OCI-LY7 (cell line): ENCODE measurements around the gene GATA6. TPM values are rescaled to one million over a fixed set of nuclear protein-coding genes. Genes with fewer than 3 reads are reported as not detected.

Source experiments
- BruUV-seq: library from RNA; stranded (reverse); fragments of 400-500 nt; replicated peaks from 2 replicates; lab custom pipeline; 2021; lab: Mats Ljungman, UMichigan
- CTCF ChIA-PET: fragments of 300-600 bp; sonication (Branson Sonifier 250); formaldehyde crosslinking; loops from one replicate; lab custom pipeline; 2022; ENCODE audit warnings: antibody characterized with exemption; ENCODE audit not compliant: unreplicated experiment; lab: Charles Lee
- POLR2A ChIA-PET: fragments of 300-600 bp; sonication (Branson Sonifier 250); formaldehyde crosslinking; loops from one replicate; lab custom pipeline; 2022; ENCODE audit warnings: antibody characterized with exemption; lab: Charles Lee
- DNase-seq: peaks from one replicate; pipeline ENCODE4 v3.0.0-alpha.2; 2015; ENCODE audit warnings: low spot score
- H2AFZ ChIP-seq: fragments of 200-600 bp; sonication (generic), shearing (Covaris generic); 2 replicates; pipeline ENCODE4 v1.6.1; 2014; ENCODE audit warnings: mild to moderate bottlenecking, antibody characterized with exemption, low read length, moderate library complexity
- H3K27ac ChIP-seq: fragments of 200-600 bp; sonication (generic); 2 replicates; pipeline ENCODE4 v1.5.1; 2014; ENCODE audit warnings: mixed run types, low read depth, mild to moderate bottlenecking, moderate library complexity, low read length, inconsistent platforms; ENCODE audit not compliant: poor library complexity, severe bottlenecking
- H3K36me3 ChIP-seq: fragments of 200-600 bp; sonication (generic); 2 replicates; pipeline ENCODE4 v1.6.1; 2014; ENCODE audit warnings: mild to moderate bottlenecking, antibody characterized with exemption, low read length, moderate library complexity, mixed read lengths; ENCODE audit not compliant: insufficient read depth
- H3K4me1 ChIP-seq: fragments of 200-600 bp; sonication (generic); 2 replicates; pipeline ENCODE4 v1.5.1; 2014; ENCODE audit warnings: mild to moderate bottlenecking, low read length; ENCODE audit not compliant: insufficient read depth, poor library complexity, severe bottlenecking
- H3K4me2 ChIP-seq: fragments of 200-600 bp; sonication (generic); 2 replicates; pipeline ENCODE4 v1.6.1; 2014; ENCODE audit warnings: mild to moderate bottlenecking, low read length
- H3K4me3 ChIP-seq: fragments of 200-600 bp; sonication (generic); 2 replicates; pipeline ENCODE4 v1.5.1; 2014; ENCODE audit warnings: mild to moderate bottlenecking, low read depth, low read length; ENCODE audit not compliant: poor library complexity, severe bottlenecking
- H3K79me2 ChIP-seq: fragments of 200-600 bp; sonication (generic); 2 replicates; pipeline ENCODE4 v1.6.1; 2016; ENCODE audit warnings: low read depth, mild to moderate bottlenecking, low read length, moderate library complexity, mixed read lengths; ENCODE audit not compliant: insufficient read depth
- H3K9me2 ChIP-seq: fragments of 200-600 bp; sonication (generic); 2 replicates; pipeline ENCODE4 v1.6.1; 2016; ENCODE audit warnings: mild to moderate bottlenecking, low read length, mixed read lengths; ENCODE audit not compliant: insufficient read depth
- H3K9me3 ChIP-seq: fragments of 200-600 bp; sonication (generic); 2 replicates; pipeline ENCODE4 v1.6.1; 2014; ENCODE audit warnings: mild to moderate bottlenecking, mixed run types, low read length, mixed read lengths
- H4K20me1 ChIP-seq: fragments of 200-600 bp; sonication (generic); 2 replicates; pipeline ENCODE4 v1.6.1; 2014; ENCODE audit warnings: mild to moderate bottlenecking, antibody characterized with exemption, low read length, moderate library complexity, mixed read lengths; ENCODE audit not compliant: insufficient read depth
- CTCF ChIP-seq: fragments of 200-600 bp; sonication (generic); conservative IDR thresholded peaks from 2 replicates; pipeline ENCODE4 v1.5.1; 2014; ENCODE audit warnings: mild to moderate bottlenecking, antibody characterized with exemption, low read length, moderate library complexity, mixed read lengths
- EZH2phosphoT487 ChIP-seq: fragments of 200-600 bp; sonication (generic); IDR thresholded peaks from 2 replicates; pipeline ENCODE4 v1.6.1; 2018; ENCODE audit warnings: low read depth, borderline replicate concordance, mild to moderate bottlenecking, mixed run types, antibody characterized with exemption, low read length, moderate library complexity, mixed read lengths
- intact Hi-C: fragments of 100-400 bp; cut with micrococcal nuclease; formaldehyde crosslinking; loops from one replicate; pipeline ENCODE4 v1.10.0; 2022; ENCODE audit not compliant: unreplicated experiment
- total RNA-seq, 2 experiments: library from RNA; depleted of rRNA in 1 of 2; stranded (reverse); fragments of >200 nt in 1 of 2; shearing (Covaris generic) in 1 of 2; gene quantifications; 2 replicates each; pipeline ENCODE4 v1.2.3, GENCODE V29; 2014 to 2022

The GATA6 gene
- total RNA-seq, 2 experiments from 2014 or later = not detected

GRCh38 chr18:22153428-22153827 is 16.0 kb upstream of the GATA6 start:
- Histone ChIP-seq H3K79me2 (no peaks in the 10 kb centered on the region), H2AFZ (no peak overlapping the region), H3K9me3 (no peaks in the 10 kb centered on the region), H3K27ac (no peak overlapping the region), H4K20me1 (no peaks in the 10 kb centered on the region), H3K4me2 (no peak overlapping the region), H3K36me3 (no peaks in the 10 kb centered on the region), H3K9me2 (no peaks in the 10 kb centered on the region), H3K4me1 (no peaks in the 10 kb centered on the region), H3K4me3 (no peak overlapping the region)
- POLR2A ChIA-PET = interaction anchor here (1.0 kb wide), 1 partner anchor 9 kb away, joined by 3 read pairs; no protein-coding TSS in a partner anchor
- CTCF ChIA-PET = no interaction called here
- no TSS peak for BruUV-seq
- intact Hi-C loops = no loop called here
- DNase-seq = no peak
- TF ChIP-seq EZH2phosphoT487 = no peak
- TF ChIP-seq CTCF = no peak

GRCh38 chr18:22155584-22155983 is 13.8 kb upstream of the GATA6 start:
- H3K4me3 ChIP-seq = no peak overlapping the region
- H3K4me1 ChIP-seq = no peaks in the 10 kb centered on the region
- no peaks in the 10 kb centered on the region for H3K9me2 ChIP-seq
- H3K4me2 ChIP-seq = no peak overlapping the region
- no peak overlapping the region for H3K27ac ChIP-seq
- H4K20me1 ChIP-seq = no peaks in the 10 kb centered on the region
- no peaks in the 10 kb centered on the region for H3K36me3 ChIP-seq
- intact Hi-C loops = no loop called here
- BruUV-seq = no TSS peak
- no peaks in the 10 kb centered on the region for H3K79me2 ChIP-seq
- TF ChIP-seq CTCF (no peak), EZH2phosphoT487 (no peak)
- no peaks in the 10 kb centered on the region for H3K9me3 ChIP-seq
- ChIA-PET CTCF (no interaction called here), POLR2A (no interaction called here)
- no peak overlapping the region for H2AFZ ChIP-seq
- DNase-seq = no peak

GRCh38 chr18:22159014-22159413 is 10.4 kb upstream of the GATA6 start:
- Histone ChIP-seq H2AFZ (no peak overlapping the region), H3K27ac (no peak overlapping the region), H3K4me3 (no peak overlapping the region), H3K4me1 (no peaks in the 10 kb centered on the region), H3K9me2 (no peaks in the 10 kb centered on the region), H3K79me2 (no peaks in the 10 kb centered on the region), H3K36me3 (no peaks in the 10 kb centered on the region), H3K4me2 (no peak overlapping the region), H4K20me1 (no peaks in the 10 kb centered on the region), H3K9me3 (no peaks in the 10 kb centered on the region)
- CTCF ChIA-PET = no interaction called here
- TF ChIP-seq EZH2phosphoT487 = no peak
- TF ChIP-seq CTCF = no peak
- BruUV-seq = no TSS peak
- intact Hi-C loops = no loop called here
- POLR2A ChIA-PET = no interaction called here
- DNase-seq = no peak
